GM23338 (cell line): ENCODE measurements around the gene ERAP2. TPM values are rescaled to one million over a fixed set of nuclear protein-coding genes. Genes with fewer than 3 reads are reported as not detected.

Experiments used
- ATAC-seq: fragments of 200-7000 bp; cut with Tn5 transposase; 3 replicates; pipeline ENCODE4 v1.9.1; 2020
- DNase-seq: peaks from one replicate; pipeline ENCODE4 v3.0.0-alpha.2; 2015; ENCODE audit warnings: low spot score
- H2AFZ ChIP-seq: fragments of 200-600 bp; sonication (generic); 2 replicates; pipeline ENCODE4 v1.8.0; 2016; ENCODE audit warnings: antibody characterized with exemption, mild to moderate bottlenecking, moderate library complexity
- H3F3A ChIP-seq: fragments of 200-600 bp; sonication (generic); replicated peaks from 2 replicates; pipeline ENCODE4 v1.8.0; 2017; ENCODE audit warnings: antibody characterized with exemption, mixed run types, low read depth
- H3K27ac ChIP-seq: fragments of 200-600 bp; sonication (generic); 2 replicates; pipeline ENCODE4 v1.6.1; 2016; ENCODE audit warnings: low read depth
- H3K27me3 ChIP-seq: fragments of 200-600 bp; sonication (generic); 2 replicates; pipeline ENCODE4 v1.8.0; 2016; ENCODE audit warnings: mild to moderate bottlenecking, mixed run types, moderate library complexity; ENCODE audit not compliant: insufficient read depth
- H3K36me3 ChIP-seq: fragments of 200-600 bp; sonication (generic); 2 replicates; pipeline ENCODE4 v1.8.0; 2016; ENCODE audit warnings: mild to moderate bottlenecking; ENCODE audit not compliant: insufficient read depth
- H3K4me1 ChIP-seq: fragments of 200-600 bp; sonication (generic); 2 replicates; pipeline ENCODE4 v1.8.0; 2016; ENCODE audit warnings: mild to moderate bottlenecking, moderate library complexity; ENCODE audit not compliant: insufficient read depth
- H3K4me2 ChIP-seq: fragments of 200-600 bp; sonication (generic); 2 replicates; pipeline ENCODE4 v1.7.1; 2017; ENCODE audit warnings: mixed run types
- H3K4me3 ChIP-seq: fragments of 200-600 bp; sonication (generic); 2 replicates; pipeline ENCODE4 v1.6.1; 2016; ENCODE audit warnings: mixed run types
- H3K79me2 ChIP-seq: fragments of 200-600 bp; sonication (generic); replicated peaks from 2 replicates; pipeline ENCODE4 v1.8.0; 2017; ENCODE audit warnings: mild to moderate bottlenecking; ENCODE audit not compliant: insufficient read depth
- H3K9me2 ChIP-seq: fragments of 200-600 bp; sonication (generic); 2 replicates; pipeline ENCODE4 v1.8.0; 2017; ENCODE audit not compliant: insufficient read depth
- H4K20me1 ChIP-seq: fragments of 200-600 bp; sonication (generic); replicated peaks from 2 replicates; pipeline ENCODE4 v1.8.0; 2017; ENCODE audit warnings: mild to moderate bottlenecking; ENCODE audit not compliant: insufficient read depth
- H3K27ac Mint-ChIP-seq: 2 replicates; pipeline ENCODE4 v1.8.0; 2020; ENCODE audit warnings: inconsistent platforms, mild to moderate bottlenecking, moderate library complexity, mixed read lengths
- H3K27me3 Mint-ChIP-seq: 3 replicates; pipeline ENCODE4 v1.8.0; 2022; ENCODE audit warnings: low read depth, mild to moderate bottlenecking, moderate library complexity, mixed read lengths, inconsistent platforms; ENCODE audit not compliant: insufficient read depth, poor library complexity
- H3K36me3 Mint-ChIP-seq: 3 replicates; pipeline ENCODE4 v1.8.0; 2021; ENCODE audit warnings: low read depth, mild to moderate bottlenecking, inconsistent platforms, moderate library complexity, mixed read lengths
- H3K4me1 Mint-ChIP-seq: 3 replicates; pipeline ENCODE4 v1.8.0; 2020; ENCODE audit warnings: mild to moderate bottlenecking, inconsistent platforms, mixed read lengths
- H3K4me3 Mint-ChIP-seq: 3 replicates; pipeline ENCODE4 v1.8.0; 2021; ENCODE audit warnings: moderate library complexity, mild to moderate bottlenecking, inconsistent platforms, mixed read lengths
- H3K9me3 Mint-ChIP-seq: 3 replicates; pipeline ENCODE4 v1.8.0; 2020; ENCODE audit warnings: moderate library complexity, mild to moderate bottlenecking, inconsistent platforms, mixed read lengths
- ETS1 ChIP-seq: IDR thresholded peaks from 2 replicates; pipeline ENCODE4 v1.6.1; 2016; ENCODE audit warnings: antibody characterized with exemption
- EZH2 ChIP-seq: fragments of 200-600 bp; sonication (generic); IDR thresholded peaks from one replicate; pipeline ENCODE4 v1.8.0; 2017; ENCODE audit warnings: antibody characterized with exemption, mild to moderate bottlenecking, low read depth; ENCODE audit not compliant: unreplicated experiment
- JUNB ChIP-seq: IDR thresholded peaks from one replicate; pipeline ENCODE4 v1.6.1; 2016; ENCODE audit warnings: antibody characterized with exemption; ENCODE audit not compliant: unreplicated experiment
- NANOG ChIP-seq: IDR thresholded peaks from 2 replicates; pipeline ENCODE4 v1.6.1; 2016; ENCODE audit warnings: antibody characterized with exemption, borderline replicate concordance
- POLR2AphosphoS5 ChIP-seq: IDR thresholded peaks from 2 replicates; pipeline ENCODE4 v1.6.1; 2016; ENCODE audit warnings: antibody characterized with exemption, low read depth
- polyA plus RNA-seq: library from polyadenylated mRNA; unstranded; fragments of >200 nt; fragmentation: Nextera tagmentation; extraction: Ambion mirVana; gene quantifications from 2 replicates; pipeline ENCODE4 v1.2.1, GENCODE V29; 2016
- total RNA-seq: library from RNA; depleted of rRNA; stranded (reverse); fragments of >200 nt; shearing (Covaris generic); gene quantifications from 2 replicates; pipeline ENCODE4 v1.2.3, GENCODE V29; 2014
- TF ChIP-seq, protein P1 (sequence below): fragments of 250-450 bp; sonication (Bioruptor Pico); IDR thresholded peaks from 2 replicates; pipeline ENCODE4 v1.5.0; 2020; ENCODE audit warnings: mild to moderate bottlenecking, moderate library complexity

Gene ERAP2
- total and polyA plus RNA-seq, 2 experiments from 2014 or later: 0.73 TPM; not detected in 1

DNA sequence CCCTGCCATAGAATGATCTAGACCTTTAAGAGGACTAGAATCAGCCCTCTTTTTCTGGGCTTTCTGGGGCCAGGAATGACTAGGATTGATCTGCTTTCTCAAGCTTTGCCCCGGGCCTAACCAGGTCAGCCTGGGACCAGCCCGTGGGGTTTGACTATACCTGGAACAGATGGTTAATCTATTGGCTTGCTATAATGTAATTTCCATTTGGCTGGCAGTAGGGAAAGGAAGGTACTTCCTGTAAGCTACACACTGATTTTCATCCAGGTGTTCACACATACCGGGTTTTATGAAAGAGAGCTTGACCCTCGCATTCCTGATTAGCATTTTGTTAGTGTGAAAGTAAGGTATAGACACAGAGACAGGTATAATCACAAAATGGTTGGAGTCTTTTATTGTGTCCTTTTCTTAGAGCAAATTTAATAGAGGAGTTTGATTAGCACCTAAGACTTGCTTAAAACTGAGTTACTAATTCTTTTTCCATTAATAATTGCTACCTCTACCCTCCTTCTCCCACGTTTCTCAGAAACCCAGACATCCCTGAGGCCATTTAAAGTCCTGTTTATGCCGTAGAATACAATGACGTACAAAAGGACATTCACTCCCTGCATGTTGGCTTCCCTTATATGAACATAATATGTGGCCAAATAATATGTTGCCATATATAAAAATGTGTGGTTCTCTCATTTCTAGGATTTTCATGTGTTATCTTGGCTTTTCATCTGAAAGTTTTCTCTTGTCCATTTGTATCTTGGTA, 76.9 kb downstream of the ERAP2 start (continued):
- TF ChIP-seq, protein P1, sequence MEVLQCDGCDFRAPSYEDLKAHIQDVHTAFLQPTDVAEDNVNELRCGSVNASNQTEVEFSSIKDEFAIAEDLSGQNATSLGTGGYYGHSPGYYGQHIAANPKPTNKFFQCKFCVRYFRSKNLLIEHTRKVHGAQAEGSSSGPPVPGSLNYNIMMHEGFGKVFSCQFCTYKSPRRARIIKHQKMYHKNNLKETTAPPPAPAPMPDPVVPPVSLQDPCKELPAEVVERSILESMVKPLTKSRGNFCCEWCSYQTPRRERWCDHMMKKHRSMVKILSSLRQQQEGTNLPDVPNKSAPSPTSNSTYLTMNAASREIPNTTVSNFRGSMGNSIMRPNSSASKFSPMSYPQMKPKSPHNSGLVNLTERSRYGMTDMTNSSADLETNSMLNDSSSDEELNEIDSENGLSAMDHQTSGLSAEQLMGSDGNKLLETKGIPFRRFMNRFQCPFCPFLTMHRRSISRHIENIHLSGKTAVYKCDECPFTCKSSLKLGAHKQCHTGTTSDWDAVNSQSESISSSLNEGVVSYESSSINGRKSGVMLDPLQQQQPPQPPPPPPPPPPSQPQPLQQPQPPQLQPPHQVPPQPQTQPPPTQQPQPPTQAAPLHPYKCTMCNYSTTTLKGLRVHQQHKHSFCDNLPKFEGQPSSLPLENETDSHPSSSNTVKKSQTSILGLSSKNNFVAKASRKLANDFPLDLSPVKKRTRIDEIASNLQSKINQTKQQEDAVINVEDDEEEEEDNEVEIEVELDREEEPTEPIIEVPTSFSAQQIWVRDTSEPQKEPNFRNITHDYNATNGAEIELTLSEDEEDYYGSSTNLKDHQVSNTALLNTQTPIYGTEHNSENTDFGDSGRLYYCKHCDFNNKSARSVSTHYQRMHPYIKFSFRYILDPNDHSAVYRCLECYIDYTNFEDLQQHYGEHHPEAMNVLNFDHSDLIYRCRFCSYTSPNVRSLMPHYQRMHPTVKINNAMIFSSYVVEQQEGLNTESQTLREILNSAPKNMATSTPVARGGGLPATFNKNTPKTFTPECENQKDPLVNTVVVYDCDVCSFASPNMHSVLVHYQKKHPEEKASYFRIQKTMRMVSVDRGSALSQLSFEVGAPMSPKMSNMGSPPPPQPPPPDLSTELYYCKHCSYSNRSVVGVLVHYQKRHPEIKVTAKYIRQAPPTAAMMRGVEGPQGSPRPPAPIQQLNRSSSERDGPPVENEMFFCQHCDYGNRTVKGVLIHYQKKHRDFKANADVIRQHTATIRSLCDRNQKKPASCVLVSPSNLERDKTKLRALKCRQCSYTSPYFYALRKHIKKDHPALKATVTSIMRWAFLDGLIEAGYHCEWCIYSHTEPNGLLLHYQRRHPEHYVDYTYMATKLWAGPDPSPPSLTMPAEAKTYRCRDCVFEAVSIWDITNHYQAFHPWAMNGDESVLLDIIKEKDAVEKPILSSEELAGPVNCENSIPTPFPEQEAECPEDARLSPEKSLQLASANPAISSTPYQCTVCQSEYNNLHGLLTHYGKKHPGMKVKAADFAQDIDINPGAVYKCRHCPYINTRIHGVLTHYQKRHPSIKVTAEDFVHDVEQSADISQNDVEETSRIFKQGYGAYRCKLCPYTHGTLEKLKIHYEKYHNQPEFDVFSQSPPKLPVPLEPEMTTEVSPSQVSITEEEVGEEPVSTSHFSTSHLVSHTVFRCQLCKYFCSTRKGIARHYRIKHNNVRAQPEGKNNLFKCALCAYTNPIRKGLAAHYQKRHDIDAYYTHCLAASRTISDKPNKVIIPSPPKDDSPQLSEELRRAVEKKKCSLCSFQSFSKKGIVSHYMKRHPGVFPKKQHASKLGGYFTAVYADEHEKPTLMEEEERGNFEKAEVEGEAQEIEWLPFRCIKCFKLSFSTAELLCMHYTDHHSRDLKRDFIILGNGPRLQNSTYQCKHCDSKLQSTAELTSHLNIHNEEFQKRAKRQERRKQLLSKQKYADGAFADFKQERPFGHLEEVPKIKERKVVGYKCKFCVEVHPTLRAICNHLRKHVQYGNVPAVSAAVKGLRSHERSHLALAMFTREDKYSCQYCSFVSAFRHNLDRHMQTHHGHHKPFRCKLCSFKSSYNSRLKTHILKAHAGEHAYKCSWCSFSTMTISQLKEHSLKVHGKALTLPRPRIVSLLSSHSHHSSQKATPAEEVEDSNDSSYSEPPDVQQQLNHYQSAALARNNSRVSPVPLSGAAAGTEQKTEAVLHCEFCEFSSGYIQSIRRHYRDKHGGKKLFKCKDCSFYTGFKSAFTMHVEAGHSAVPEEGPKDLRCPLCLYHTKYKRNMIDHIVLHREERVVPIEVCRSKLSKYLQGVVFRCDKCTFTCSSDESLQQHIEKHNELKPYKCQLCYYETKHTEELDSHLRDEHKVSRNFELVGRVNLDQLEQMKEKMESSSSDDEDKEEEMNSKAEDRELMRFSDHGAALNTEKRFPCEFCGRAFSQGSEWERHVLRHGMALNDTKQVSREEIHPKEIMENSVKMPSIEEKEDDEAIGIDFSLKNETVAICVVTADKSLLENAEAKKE (CRISPR knock-in tag): no peak

- Mint-ChIP-seq H3K4me3 (no peak overlapping the region), H3K36me3 (no peaks in the 10 kb centered on the region), H3K27ac (no peak overlapping the region; the same call in 1 of the 2 replicates), H3K4me1 (peaks cover 4% of the 10 kb centered on the region; the same call in 2 of the 3 replicates), H3K27me3 (no peaks in the 10 kb centered on the region), H3K9me3 (no peaks in the 10 kb centered on the region)
- DNase-seq (no peak), ATAC-seq (no peak)
- Histone ChIP-seq H3K4me3 (no peak overlapping the region), H3K9me2 (no peaks in the 10 kb centered on the region), H3K4me1 (no peaks in the 10 kb centered on the region), H3K36me3 (no peaks in the 10 kb centered on the region), H3K4me2 (no peak overlapping the region), H3K27ac (no peak overlapping the region; the same call in 1 of the 2 replicates), H3F3A (no peaks in the 10 kb centered on the region), H3K79me2 (peaks cover 9% of the 10 kb centered on the region; the same call in 1 of the 2 replicates), H3K27me3 (no peaks in the 10 kb centered on the region), H2AFZ (no peak overlapping the region), H4K20me1 (no peaks in the 10 kb centered on the region)
- TF ChIP-seq POLR2AphosphoS5: no peak
- no peak for TF ChIP-seq EZH2
- no peak for TF ChIP-seq NANOG
- no peak for TF ChIP-seq ETS1
- TF ChIP-seq JUNB: no peak
Measured at GRCh38 chr5:96957254-96958049, 81.2 kb downstream of the ERAP2 start.
